GM18861 (cell line): ENCODE data around the gene TBX10.

Experiments
- ATAC-seq: cut with Tn5 transposase; IDR thresholded peaks from one replicate; pipeline ENCODE4 v1.9.1; 2021; ENCODE audit not compliant: unreplicated experiment

Gene TBX10

GRCh38 chr11:67617243-67617953 is 22.2 kb downstream of the TBX10 start:
- no peak for ATAC-seq

DNA sequence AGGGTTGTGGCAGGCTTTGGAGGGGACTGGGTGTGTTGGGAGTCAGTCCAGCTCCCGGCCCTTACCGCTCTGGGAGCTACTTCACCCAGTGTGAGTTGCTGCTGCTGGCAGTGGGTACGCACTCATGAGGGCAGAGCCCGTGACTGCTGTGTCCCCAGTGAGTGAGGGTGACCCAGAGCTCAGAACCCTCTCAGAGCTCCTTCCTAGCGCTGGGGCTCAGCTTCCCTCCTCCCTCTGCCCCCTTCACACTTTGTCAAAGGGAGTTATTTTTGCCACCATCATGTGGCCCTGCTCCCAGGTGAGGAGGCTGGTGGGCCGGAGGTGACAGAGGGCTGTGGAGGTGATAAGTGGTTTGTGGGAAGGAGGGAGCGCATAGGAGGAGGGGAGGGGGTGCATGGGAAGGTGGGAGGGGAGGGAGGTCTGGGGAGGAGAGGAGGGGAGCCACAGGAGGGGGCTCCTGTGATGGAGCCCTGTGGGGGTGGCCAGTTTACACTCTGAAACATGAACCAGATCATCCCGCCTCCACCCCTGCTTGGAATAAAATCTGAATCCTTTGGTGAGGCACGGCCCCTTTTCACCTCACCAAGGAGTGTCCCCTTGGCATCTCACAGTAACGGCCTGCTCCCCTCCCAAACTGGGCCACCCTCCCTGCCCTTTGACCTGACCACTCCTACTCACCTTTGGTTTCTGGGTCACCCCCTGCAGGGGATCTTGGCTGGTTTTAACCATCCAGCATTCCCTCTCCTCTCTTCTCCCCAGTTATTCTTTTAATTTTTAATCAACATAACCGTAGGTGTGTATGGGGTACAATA is 22.9 kb downstream of the TBX10 start:
- ATAC-seq, result no peak

DNA sequence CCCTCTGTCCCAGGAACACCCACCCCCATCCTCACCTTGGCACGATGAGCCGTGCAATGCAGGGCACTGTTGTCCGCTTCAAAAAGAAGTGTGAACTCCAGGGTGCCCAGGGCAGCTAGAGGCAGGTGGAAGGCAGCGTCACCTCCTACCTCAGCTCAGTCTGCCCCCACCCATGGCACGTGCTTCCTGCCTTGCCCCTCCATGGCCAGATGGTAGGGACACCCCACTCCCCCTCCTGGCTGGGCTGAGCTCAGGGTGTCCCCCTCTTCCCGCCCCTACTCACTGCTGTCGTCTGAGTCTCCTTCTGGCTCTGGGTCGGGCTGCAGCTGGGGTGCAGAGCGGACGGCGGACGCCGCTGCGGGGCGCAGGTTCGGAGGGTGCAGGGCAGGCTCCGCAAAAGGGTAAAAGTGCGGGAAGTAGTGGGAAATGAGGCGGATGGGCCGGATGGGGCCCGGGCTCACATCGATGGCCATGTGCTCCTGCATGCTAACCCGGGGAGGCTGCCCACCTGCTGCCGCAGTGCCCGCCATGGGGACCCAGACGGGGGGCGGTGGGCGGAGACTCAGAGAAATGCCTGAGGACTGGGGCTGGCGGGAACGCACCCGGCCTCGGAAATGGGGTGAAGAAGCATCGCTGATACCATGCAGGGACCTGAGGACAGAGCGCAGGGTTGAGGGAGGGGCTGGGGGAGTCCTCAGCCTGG is 23.7 kb downstream of the TBX10 start:
- no peak for ATAC-seq

DNA sequence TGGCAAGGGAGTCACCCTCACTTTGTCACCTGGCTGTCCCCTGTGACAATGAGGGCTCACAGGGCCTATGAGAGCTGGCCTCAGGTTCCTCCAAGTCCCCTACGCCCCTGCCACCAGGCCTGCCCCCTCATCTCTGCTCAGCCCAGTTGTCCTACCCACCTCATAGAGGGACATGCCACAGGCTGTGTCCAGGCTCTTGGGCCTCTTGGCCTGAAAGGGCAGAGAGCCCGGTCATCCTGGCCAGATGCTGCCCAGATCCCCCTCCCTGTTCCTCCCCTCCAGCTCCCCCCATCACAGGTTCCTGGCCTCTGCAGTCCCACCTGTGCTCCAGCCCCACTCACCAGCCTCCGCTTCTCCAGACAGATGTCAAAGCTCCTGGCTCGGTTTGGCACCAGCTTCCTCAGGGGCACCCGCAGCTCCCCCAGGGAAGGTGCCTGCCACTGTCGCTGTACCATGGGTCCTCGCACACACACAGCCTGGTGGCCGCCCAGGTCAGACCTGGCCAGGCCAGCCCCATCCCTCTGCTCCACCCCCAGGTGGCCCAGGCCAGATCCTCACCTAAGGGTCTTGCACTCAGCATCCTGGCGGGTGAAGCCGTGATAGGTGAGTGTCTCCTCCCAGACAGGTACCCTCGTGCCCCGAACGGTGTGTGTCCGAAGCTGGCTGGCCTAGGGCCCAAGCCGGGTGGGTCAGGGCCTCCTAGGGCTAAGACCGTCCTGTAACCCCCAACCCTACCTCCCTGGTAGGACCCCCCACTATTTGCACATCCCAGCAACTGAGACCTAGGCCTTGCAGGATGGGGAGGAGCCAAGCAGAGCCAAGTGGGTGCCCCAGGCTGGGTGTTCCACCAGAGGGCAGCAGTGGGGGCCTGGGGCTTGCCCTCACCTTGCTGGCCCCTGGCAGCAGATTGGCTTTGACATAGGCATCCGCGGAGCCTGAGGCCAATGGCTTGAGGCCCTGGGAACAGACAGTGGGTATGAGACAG is 24.5 kb downstream of the TBX10 start:
- ATAC-seq, result no peak

GRCh38 chr11:67613960-67614715 is 25.4 kb downstream of the TBX10 start:
- peak; percentile 60 for ATAC-seq

- ATAC-seq, result no peak
These were observed 26.1 kb downstream of the TBX10 start for GRCh38 chr11:67613313-67613959.

GRCh38 chr11:67612751-67613150 is 26.8 kb downstream of the TBX10 start:
- no peak for ATAC-seq

DNA sequence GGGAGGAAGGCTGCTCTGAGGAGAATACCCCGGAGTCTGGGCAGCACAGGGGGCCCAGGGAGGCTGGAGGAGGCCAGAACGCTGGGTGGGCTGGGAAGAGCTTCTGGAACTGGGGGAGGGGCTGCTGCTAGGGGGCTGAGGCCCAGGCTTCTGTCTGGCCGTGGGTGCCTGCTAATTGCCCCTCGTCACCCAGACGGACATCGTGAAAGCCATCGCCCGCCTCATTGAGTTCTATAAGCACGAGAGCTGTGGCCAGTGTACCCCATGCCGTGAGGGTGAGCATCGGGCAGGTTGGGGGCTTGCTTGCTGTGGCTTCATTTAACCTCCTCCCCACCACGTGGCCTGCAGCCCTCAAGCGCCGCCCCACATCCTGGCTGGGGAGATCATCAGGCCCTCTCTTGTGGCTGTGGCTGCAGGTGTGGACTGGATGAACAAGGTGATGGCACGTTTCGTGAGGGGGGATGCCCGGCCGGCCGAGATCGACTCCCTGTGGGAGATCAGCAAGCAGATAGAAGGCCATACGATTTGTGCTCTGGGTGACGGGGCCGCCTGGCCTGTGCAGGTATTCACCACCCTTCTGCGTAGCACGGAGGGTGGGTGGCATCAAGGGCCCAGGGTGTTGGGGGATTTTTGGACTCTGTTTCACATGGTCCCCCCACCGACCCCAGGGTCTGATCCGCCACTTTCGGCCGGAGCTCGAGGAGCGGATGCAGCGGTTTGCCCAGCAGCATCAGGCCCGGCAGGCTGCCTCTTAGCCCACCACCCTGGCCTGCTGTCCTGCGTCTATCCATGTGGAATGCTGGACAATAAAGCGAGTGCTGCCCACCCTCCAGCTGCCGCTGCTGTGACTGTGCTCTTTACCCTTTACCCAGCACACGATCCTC is 27.6 kb downstream of the TBX10 start:
- no peak for ATAC-seq

DNA sequence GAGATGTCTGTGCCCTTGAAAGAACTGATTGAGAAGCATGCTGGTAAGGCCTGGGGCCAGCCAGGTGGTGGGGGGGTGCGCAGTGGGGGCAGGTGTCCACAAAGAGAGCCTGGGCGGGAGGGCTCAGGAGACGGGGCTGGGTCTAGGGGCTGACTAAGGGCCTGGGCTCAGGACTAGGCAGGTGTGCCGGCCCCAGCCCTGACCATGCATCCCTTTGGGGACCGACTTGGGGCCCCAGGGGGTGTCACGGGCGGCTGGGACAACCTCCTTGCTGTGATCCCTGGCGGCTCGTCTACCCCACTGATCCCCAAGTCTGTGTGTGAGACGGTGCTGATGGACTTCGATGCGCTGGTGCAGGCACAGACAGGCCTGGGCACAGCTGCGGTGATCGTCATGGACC is 28.4 kb downstream of the TBX10 start:
- ATAC-seq, result no peak

DNA sequence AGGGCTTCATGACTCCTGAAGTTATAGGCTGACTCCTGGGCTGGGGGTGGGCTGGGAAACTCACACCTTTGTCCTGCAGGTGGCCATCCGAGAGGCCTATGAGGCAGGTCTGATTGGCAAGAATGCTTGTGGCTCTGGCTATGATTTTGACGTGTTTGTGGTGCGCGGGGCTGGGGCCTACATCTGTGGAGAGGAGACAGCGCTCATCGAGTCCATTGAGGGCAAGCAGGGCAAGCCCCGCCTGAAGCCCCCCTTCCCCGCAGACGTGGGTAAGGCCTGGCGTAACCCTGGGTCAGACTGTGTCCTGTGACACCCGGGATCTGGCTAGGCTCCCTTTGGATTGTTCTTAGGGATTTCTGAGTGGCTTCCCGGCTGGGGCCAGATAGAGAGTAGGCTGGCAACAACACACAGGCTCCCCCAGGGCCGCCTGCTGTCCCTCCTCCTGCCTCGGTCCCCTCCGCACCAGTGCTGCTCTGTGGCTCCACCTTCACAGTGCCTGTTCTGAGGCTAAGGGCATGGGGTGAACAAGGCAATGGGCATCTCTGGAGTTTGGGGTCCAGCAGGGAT is 29.2 kb downstream of the TBX10 start:
- no peak for ATAC-seq

GRCh38 chr11:67609316-67609715 is 30.2 kb downstream of the TBX10 start:
- no peak for ATAC-seq

DNA sequence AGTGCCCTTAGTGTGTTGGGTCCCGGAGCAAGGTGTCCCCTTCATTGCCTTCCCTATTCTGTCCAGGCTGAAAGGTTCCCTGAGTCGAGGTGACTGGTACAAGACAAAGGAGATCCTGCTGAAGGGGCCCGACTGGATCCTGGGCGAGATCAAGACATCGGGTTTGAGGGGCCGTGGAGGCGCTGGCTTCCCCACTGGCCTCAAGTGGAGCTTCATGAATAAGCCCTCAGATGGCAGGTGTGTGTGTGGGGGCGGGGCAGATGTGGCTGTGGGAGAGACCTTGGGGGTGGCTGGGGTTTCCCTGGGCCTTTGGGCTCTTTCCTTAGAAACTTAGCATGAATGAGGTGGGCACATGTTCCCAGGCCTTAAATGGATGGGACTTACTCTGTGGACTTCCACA is 31.1 kb downstream of the TBX10 start:
- ATAC-seq, result no peak

- ATAC-seq, result no peak
These were observed 32.1 kb downstream of the TBX10 start for GRCh38 chr11:67607507-67607906.

GRCh38 chr11:67606492-67607295 is 32.9 kb downstream of the TBX10 start, which contains the start of gene NDUFV1:
TSS of gene NDUFV1 (plus strand) at chr11:67606936. CDS start at chr11:67607005, 69 bp downstream.
- ATAC-seq, result peak; percentile 90

DNA sequence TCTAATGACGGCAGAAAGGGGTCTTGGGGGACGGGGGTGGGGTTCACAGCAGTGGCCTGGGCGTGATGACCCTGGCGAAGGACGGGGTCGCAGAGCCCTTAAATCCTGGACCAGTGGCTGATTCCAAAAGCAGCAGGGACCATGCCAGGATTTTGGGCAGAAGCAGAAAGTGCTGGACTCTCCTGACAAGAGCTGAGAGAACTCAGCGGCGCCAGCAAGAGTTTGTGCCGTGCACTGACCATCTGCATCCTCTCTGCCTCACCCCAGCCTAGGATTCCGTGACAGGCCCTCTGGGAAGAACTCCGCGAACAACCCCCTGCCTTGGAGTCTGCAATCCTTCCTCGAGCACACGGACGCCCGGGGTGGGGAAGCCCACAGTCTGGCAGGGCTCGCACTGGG is 33.5 kb downstream of the TBX10 start:
- no peak for ATAC-seq

GRCh38 chr11:67605231-67606011 is 34.1 kb downstream of the TBX10 start:
- no peak for ATAC-seq
